Tibial nerve (tissue), 4 donors: ENCODE results near the gene RAB6D.
"Not testable (repeated sequence)": the region's sequence is repeated elsewhere in the genome, so short reads cannot be mapped to it uniquely, and the experiment has no call there.

Experiments used
- CTCF ChIP-seq, 5 experiments: fragments of 200-600 bp in 3 of 5; fragments of 450-650 bp in 2 of 5; sonication (generic) in 3 of 5; IDR thresholded peaks; one replicate each; pipeline ENCODE4 v1.5.1; 2016 to 2019; ENCODE audit warnings: antibody characterized with exemption in 5 of 5, mild to moderate bottlenecking in 3 of 5, moderate library complexity in 2 of 5
- EP300 ChIP-seq, 2 donors: sonication (generic); formaldehyde crosslinking; IDR thresholded peaks; one replicate each; pipeline ENCODE4 v1.6.1; 2017; ENCODE audit warnings: antibody characterized with exemption in 2 of 2, mild to moderate bottlenecking in 1 of 2
- POLR2A ChIP-seq, 2 donors: fragments of 450-650 bp; IDR thresholded peaks; one replicate each; pipeline ENCODE4 v1.6.1; 2017; ENCODE audit warnings: antibody characterized with exemption in 2 of 2, mild to moderate bottlenecking in 2 of 2, moderate library complexity in 2 of 2

GRCh38 chr2:131347035-131347434 is 16.9 kb downstream of the RAB6D start:
- TF ChIP-seq CTCF, POLR2A, EP300 (IDR thresholded peaks at IDR 0.05): not testable (repeated sequence)
